Smooth muscle cell (in vitro differentiated cells): Measurements from ENCODE around the gene C9orf78. TPM values are rescaled to one million over a fixed set of nuclear protein-coding genes. Genes with fewer than 3 reads are reported as not detected.
A peak's percentile ranks its signal among the peaks of the same experiment; 100 is the strongest.

ENCODE experiments used
- DNase-seq: peaks from one replicate; lab custom pipeline; 2025; ENCODE audit not compliant: unreplicated experiment; lab: John Stamatoyannopoulos, UW
- H2AFZ ChIP-seq: fragments of 200-600 bp; sonication (generic); 2 replicates; pipeline ENCODE4 v1.6.0; 2016; ENCODE audit warnings: antibody characterized with exemption, low read depth, mild to moderate bottlenecking
- H3F3A ChIP-seq: fragments of 200-600 bp; sonication (generic); 2 replicates; pipeline ENCODE4 v1.6.0; 2017; ENCODE audit warnings: antibody characterized with exemption, low read depth
- H3K27ac ChIP-seq: fragments of 200-600 bp; sonication (generic); 2 replicates; pipeline ENCODE4 v1.5.1; 2016; ENCODE audit warnings: low read depth, mild to moderate bottlenecking
- H3K27me3 ChIP-seq: fragments of 200-600 bp; sonication (generic); 2 replicates; pipeline ENCODE4 v1.6.1; 2016; ENCODE audit warnings: low read depth, mild to moderate bottlenecking
- H3K36me3 ChIP-seq: fragments of 200-600 bp; sonication (generic); 2 replicates; pipeline ENCODE4 v1.5.1; 2016; ENCODE audit warnings: low read depth
- H3K4me1 ChIP-seq: fragments of 200-600 bp; sonication (generic); 2 replicates; pipeline ENCODE4 v1.5.1; 2016; ENCODE audit warnings: low read depth
- H3K4me2 ChIP-seq: fragments of 200-600 bp; sonication (generic); 2 replicates; pipeline ENCODE4 v1.6.0; 2016; ENCODE audit warnings: mild to moderate bottlenecking
- H3K4me3 ChIP-seq: fragments of 200-600 bp; sonication (generic); 2 replicates; pipeline ENCODE4 v1.5.1; 2016; ENCODE audit warnings: mild to moderate bottlenecking
- H3K79me2 ChIP-seq: fragments of 200-600 bp; sonication (generic); 2 replicates; pipeline ENCODE4 v1.6.0; 2016; ENCODE audit warnings: low read depth, mild to moderate bottlenecking
- H3K9ac ChIP-seq: fragments of 200-600 bp; sonication (generic); 2 replicates; pipeline ENCODE4 v1.6.0; 2016; ENCODE audit warnings: low read depth
- H3K9me3 ChIP-seq: fragments of 200-600 bp; sonication (generic); replicated peaks from 2 replicates; pipeline ENCODE4 v1.5.1; 2016; ENCODE audit warnings: low read depth
- H4K20me1 ChIP-seq: fragments of 200-600 bp; sonication (generic); 2 replicates; pipeline ENCODE4 v1.6.0; 2016; ENCODE audit warnings: low read depth
- WGBS: methylation state at CpG from one replicate; pipeline ENCODE4 v1.1.7; 2016; ENCODE audit warnings: low lambda C conversion rate; 5-methylcytosine and 5-hydroxymethylcytosine counted together
- polyA plus RNA-seq: library from polyadenylated mRNA; unstranded; fragments of >200 nt; fragmentation: Nextera tagmentation; extraction: Ambion mirVana; gene quantifications from 2 replicates; pipeline ENCODE4 v1.2.1, GENCODE V29; 2016
- total RNA-seq: library from RNA; depleted of rRNA; stranded (reverse); fragments of >200 nt; gene quantifications from 2 replicates; pipeline ENCODE4 v1.2.3, GENCODE V29; 2014
- TF ChIP-seq, protein P1 (sequence below): fragments of 200-600 bp; sonication (generic); IDR thresholded peaks from 2 replicates; pipeline ENCODE4 v1.5.1; 2017; ENCODE audit warnings: borderline replicate concordance, mild to moderate bottlenecking, antibody characterized with exemption; ENCODE audit not compliant: insufficient read depth, poor library complexity, severe bottlenecking

C9orf78 gene
- total and polyA plus RNA-seq, 2 experiments from 2014 or later, result 38.0 to 53.8 TPM

DNA sequence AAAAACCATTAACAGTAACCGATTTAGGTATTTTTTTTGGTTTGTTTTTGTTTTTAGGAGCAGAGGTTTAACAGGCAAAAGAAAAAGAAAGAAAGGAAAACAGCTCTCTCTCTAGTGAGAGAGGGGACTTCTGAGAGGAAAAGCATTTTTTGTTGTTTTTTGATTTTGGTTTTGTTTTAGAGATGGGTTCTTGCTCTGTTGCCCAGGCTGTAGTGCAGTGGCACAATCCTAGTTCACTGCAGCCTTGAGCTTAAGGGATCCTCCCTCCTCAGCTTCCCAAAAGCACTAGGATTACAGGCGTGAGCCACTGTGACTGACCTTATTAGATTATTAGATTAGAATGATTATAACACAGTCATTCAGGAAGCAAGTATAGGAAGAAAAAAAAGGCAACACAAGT lies 10.3 kb upstream of the C9orf78 start:
- TF ChIP-seq, protein P1, sequence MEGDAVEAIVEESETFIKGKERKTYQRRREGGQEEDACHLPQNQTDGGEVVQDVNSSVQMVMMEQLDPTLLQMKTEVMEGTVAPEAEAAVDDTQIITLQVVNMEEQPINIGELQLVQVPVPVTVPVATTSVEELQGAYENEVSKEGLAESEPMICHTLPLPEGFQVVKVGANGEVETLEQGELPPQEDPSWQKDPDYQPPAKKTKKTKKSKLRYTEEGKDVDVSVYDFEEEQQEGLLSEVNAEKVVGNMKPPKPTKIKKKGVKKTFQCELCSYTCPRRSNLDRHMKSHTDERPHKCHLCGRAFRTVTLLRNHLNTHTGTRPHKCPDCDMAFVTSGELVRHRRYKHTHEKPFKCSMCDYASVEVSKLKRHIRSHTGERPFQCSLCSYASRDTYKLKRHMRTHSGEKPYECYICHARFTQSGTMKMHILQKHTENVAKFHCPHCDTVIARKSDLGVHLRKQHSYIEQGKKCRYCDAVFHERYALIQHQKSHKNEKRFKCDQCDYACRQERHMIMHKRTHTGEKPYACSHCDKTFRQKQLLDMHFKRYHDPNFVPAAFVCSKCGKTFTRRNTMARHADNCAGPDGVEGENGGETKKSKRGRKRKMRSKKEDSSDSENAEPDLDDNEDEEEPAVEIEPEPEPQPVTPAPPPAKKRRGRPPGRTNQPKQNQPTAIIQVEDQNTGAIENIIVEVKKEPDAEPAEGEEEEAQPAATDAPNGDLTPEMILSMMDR, result no peak
- Histone ChIP-seq H3K4me3 (no peak overlapping the region), H4K20me1 (peaks cover 53% of the 10 kb centered on the region), H3K9me3 (no peaks in the 10 kb centered on the region), H3K4me2 (no peak overlapping the region), H3K36me3 (no peaks in the 10 kb centered on the region), H3K27ac (no peak overlapping the region), H3K79me2 (peaks cover 16% of the 10 kb centered on the region), H3K4me1 (no peaks in the 10 kb centered on the region), H3K27me3 (no peaks in the 10 kb centered on the region), H2AFZ (no peak overlapping the region), H3K9ac (no peak overlapping the region), H3F3A (no peaks in the 10 kb centered on the region)
- WGBS, result 69% methylated on average over 2 of the region's 2 CpGs
- DNase-seq, result no peak

DNA sequence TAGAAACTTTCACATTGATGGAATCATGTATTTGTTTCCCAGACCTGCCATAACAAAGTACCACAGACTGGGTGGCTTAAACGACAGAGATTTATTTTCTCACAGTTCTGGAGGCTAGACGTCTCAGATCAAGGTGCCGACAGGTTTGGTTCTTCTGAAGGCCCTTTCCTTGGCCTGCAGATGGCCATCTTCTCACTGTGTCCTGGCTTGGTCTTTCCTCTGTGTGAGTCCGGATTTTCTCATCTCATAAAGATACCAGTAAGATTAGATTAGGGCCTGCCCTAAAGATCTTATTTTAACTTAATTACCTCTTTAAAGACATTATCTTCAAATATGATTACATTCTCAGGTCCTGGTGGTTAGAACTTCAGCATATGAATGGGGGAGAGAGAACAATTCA lies 6.0 kb upstream of the C9orf78 start:
- H3K27me3 ChIP-seq, result no peaks in the 10 kb centered on the region
- H3K27ac ChIP-seq, result no peak overlapping the region
- H3F3A ChIP-seq, result peaks cover 16% of the 10 kb centered on the region
- 60% methylated on average over 4 of the region's 4 CpGs for WGBS
- H4K20me1 ChIP-seq, result peaks cover 49% of the 10 kb centered on the region
- no peak overlapping the region for H3K4me3 ChIP-seq
- no peak overlapping the region for H2AFZ ChIP-seq
- no peaks in the 10 kb centered on the region for H3K9me3 ChIP-seq
- H3K9ac ChIP-seq, result no peak overlapping the region
- peaks cover 36% of the 10 kb centered on the region for H3K79me2 ChIP-seq
- H3K4me1 ChIP-seq, result peaks cover 5% of the 10 kb centered on the region
- DNase-seq, result no peak
- no peak overlapping the region for H3K4me2 ChIP-seq
- TF ChIP-seq, protein P1, result no peak
- no peaks in the 10 kb centered on the region for H3K36me3 ChIP-seq

DNA sequence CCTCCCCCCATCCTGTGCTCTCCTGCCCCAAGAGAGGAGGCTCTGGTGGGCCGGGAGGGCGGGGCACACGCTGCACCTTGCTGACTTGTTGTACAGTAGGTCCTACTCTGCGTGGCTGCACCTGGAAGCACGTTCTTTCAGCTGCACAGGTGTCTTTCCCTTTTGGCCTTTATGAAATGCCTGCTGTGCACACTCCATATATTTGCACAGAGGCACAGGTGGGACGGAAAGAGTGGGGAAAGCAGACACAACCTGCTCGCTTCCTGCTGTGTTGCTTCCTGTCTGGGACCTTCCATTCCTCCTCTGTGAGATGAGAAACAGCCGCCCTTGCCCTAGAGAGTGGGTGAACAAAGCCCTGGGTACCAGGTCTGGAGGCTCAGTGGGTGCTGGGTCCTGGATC lies 5.0 kb upstream of the C9orf78 start:
- peaks cover 43% of the 10 kb centered on the region for H3K79me2 ChIP-seq
- H3K27me3 ChIP-seq, result no peaks in the 10 kb centered on the region
- 95% methylated on average over 8 of the region's 8 CpGs for WGBS
- no peaks in the 10 kb centered on the region for H3K9me3 ChIP-seq
- H3K4me3 ChIP-seq, result no peak overlapping the region
- H4K20me1 ChIP-seq, result peaks cover 44% of the 10 kb centered on the region
- H2AFZ ChIP-seq, result no peak overlapping the region
- DNase-seq, result no peak
- H3K9ac ChIP-seq, result no peak overlapping the region
- TF ChIP-seq, protein P1, result no peak
- no peaks in the 10 kb centered on the region for H3K36me3 ChIP-seq
- peak overlapping the region; percentile 83 for H3K27ac ChIP-seq
- peaks cover 16% of the 10 kb centered on the region for H3F3A ChIP-seq
- H3K4me2 ChIP-seq, result no peak overlapping the region
- H3K4me1 ChIP-seq, result peaks cover 8% of the 10 kb centered on the region

DNA sequence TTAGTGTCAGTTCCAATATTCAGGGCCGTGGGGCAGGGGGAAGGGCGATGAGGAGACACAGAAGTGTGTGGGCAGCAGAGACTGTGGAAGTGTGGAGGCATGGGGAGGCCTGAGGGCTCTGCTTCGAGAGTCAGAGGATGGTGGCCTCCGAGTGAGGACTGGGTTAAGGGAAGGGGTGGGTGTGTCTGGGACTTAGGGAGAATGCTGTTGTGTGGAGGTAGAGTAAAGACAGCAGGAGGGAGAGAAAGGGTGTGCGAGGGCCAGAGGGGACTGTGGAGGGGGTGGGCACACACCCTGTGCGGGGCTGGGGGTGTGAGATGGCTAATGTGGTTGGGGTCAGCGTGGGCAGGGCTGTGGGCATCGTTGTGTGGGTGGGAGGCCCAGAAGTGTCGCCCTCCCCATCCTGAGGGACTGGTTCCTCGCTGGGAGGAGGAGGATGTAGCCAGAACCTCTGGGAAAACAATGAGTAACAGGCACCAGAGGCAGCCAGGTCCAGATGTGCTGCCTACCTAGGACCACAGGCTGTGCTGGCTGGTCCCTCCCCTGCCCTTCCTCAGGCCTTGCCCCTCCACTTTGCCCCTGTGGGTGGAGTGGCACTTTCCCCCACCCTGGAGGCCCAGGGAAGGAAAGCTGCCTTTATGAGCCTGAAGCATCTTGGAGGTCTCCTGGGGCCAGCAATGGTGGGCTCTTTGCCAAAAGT lies 4.4 kb upstream of the C9orf78 start:
- peaks cover 16% of the 10 kb centered on the region for H3F3A ChIP-seq
- peak overlapping the region; percentile 83 for H3K27ac ChIP-seq
- no peaks in the 10 kb centered on the region for H3K27me3 ChIP-seq
- no peak overlapping the region for H3K4me3 ChIP-seq
- peaks cover 8% of the 10 kb centered on the region for H3K4me1 ChIP-seq
- H3K36me3 ChIP-seq, result no peaks in the 10 kb centered on the region
- no peaks in the 10 kb centered on the region for H3K9me3 ChIP-seq
- TF ChIP-seq, protein P1, result no peak
- peaks cover 39% of the 10 kb centered on the region for H4K20me1 ChIP-seq
- H3K4me2 ChIP-seq, result peak overlapping the region; percentile 53
- DNase-seq, result no peak
- peak overlapping the region; percentile 7 for H3K9ac ChIP-seq
- no peak overlapping the region for H2AFZ ChIP-seq
- 56% methylated on average over 9 of the region's 10 CpGs for WGBS
- H3K79me2 ChIP-seq, result peaks cover 46% of the 10 kb centered on the region
